ENCODE measurements around the gene L1CAM. TPM values are rescaled to one million over a fixed set of nuclear protein-coding genes. Genes with fewer than 3 reads are reported as not detected.
A peak's percentile ranks its signal among the peaks of the same experiment; 100 is the strongest.

L1CAM gene, protein sequence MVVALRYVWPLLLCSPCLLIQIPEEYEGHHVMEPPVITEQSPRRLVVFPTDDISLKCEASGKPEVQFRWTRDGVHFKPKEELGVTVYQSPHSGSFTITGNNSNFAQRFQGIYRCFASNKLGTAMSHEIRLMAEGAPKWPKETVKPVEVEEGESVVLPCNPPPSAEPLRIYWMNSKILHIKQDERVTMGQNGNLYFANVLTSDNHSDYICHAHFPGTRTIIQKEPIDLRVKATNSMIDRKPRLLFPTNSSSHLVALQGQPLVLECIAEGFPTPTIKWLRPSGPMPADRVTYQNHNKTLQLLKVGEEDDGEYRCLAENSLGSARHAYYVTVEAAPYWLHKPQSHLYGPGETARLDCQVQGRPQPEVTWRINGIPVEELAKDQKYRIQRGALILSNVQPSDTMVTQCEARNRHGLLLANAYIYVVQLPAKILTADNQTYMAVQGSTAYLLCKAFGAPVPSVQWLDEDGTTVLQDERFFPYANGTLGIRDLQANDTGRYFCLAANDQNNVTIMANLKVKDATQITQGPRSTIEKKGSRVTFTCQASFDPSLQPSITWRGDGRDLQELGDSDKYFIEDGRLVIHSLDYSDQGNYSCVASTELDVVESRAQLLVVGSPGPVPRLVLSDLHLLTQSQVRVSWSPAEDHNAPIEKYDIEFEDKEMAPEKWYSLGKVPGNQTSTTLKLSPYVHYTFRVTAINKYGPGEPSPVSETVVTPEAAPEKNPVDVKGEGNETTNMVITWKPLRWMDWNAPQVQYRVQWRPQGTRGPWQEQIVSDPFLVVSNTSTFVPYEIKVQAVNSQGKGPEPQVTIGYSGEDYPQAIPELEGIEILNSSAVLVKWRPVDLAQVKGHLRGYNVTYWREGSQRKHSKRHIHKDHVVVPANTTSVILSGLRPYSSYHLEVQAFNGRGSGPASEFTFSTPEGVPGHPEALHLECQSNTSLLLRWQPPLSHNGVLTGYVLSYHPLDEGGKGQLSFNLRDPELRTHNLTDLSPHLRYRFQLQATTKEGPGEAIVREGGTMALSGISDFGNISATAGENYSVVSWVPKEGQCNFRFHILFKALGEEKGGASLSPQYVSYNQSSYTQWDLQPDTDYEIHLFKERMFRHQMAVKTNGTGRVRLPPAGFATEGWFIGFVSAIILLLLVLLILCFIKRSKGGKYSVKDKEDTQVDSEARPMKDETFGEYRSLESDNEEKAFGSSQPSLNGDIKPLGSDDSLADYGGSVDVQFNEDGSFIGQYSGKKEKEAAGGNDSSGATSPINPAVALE
- 819 TPM for total RNA-seq (2021; ENCODE audit: unreplicated experiment)
- polyA plus RNA-seq (2012; ENCODE audit: insufficient read length), result 824 TPM
- Bru-seq, nascent RNA, result percentile 91 among the genes with signal in this experiment
- percentile 97 among the genes with signal in this experiment for BruChase-seq, experiment 1, labeled RNA remaining after a 2-hour chase
- percentile 98 among the genes with signal in this experiment for BruChase-seq, experiment 2, labeled RNA remaining after a 6-hour chase
- long read RNA-seq, full-length matches to known transcripts, result 91 of 729 reads
- long read RNA-seq, partial matches to known transcripts, result 470 of 729 reads
- long read RNA-seq, other reads (novel, unspliced or antisense), result 168 of 729 reads

DNA sequence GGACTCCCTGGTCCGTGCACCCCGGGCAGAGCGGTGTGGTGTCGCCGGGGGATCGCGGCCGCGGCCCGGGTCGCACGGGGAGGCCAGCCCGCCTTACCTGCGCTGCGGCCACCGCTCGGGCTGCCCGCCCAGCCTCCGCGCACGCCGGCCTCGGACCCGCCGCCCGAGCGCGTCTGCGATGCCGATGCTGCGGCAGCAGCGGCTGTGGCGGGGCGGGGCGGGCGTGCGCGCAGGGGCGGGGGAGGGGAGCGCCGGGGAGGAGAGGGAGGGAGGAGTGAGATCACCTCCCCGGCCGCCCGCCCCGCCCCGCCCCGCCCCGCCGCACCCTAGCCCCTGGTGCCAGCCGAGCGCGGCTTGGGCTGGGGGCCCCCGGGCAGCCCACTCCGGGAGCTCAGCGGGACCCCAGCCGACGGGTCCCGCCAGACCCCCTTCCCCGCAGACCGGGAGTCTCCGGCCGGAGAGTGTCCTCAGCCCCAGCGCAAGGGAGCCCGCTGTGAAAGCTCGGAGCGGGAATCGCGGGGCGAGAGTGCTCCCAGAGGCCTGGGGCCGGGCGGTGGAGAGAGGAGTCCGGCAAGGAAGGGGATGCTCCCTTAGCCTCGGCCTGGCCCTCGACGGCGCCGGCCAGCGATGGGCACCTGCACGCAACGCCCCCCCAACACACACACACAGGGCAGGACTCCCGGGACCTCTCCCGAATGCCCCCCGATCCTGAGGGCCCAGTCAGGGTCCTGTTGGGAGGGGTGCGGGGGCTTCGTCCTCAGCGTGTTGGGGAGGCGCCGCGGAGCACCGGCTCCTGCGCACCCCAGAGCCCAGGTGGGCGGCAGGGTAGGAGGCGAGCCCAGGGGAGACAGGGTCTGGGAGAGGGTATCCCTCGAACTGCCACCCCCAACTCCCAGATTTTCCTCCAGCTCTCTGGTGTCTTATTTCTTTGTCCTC is at the start of gene L1CAM:
Gene L1CAM, minus strand, starts transcription at position 206 of the 936 bp plus-strand sequence. CDS start 10,337 bp downstream, outside the sequence.
- no peak for DNase-seq (ENCODE audit: low read depth, low spot score)

DNA sequence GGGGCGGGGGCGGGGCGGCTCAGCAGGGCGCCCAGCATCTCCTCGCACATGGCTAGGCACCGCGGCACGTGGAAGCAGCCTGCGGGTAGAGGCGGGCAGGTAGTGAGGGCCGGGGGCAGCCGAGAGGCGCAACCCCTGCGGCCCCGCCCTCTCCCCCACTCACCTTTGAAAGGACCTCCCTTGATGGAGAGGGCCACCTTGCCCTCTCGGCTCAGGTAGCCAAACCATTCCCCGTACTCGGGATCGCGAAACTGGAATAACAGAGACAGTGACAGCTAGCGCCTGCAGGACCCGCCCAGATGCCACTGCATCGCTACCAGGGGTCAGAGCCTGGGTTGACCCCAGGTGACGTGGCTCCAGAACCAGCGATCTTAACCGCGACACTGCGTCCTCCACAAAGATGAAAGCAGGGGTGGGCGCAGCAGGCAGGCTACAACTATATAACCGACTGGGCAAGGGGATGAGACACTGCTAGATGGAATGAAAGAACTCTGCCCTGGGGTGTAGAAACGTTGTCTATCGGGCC is 49.4 kb upstream of the L1CAM start:
- no peak for DNase-seq (ENCODE audit: low read depth, low spot score)
- TF ChIP-seq SIN3A (IDR thresholded peaks at IDR 0.05; ENCODE audit: borderline replicate concordance, insufficient read depth, low read depth, low read length), result no peak
- TF ChIP-seq TCF7L2 (IDR thresholded peaks at IDR 0.05; ENCODE audit: low read depth, low read length), result no peak
- TF ChIP-seq, protein P1, sequence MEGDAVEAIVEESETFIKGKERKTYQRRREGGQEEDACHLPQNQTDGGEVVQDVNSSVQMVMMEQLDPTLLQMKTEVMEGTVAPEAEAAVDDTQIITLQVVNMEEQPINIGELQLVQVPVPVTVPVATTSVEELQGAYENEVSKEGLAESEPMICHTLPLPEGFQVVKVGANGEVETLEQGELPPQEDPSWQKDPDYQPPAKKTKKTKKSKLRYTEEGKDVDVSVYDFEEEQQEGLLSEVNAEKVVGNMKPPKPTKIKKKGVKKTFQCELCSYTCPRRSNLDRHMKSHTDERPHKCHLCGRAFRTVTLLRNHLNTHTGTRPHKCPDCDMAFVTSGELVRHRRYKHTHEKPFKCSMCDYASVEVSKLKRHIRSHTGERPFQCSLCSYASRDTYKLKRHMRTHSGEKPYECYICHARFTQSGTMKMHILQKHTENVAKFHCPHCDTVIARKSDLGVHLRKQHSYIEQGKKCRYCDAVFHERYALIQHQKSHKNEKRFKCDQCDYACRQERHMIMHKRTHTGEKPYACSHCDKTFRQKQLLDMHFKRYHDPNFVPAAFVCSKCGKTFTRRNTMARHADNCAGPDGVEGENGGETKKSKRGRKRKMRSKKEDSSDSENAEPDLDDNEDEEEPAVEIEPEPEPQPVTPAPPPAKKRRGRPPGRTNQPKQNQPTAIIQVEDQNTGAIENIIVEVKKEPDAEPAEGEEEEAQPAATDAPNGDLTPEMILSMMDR (IDR thresholded peaks at IDR 0.05), result no peak
- TF ChIP-seq, protein P2, sequence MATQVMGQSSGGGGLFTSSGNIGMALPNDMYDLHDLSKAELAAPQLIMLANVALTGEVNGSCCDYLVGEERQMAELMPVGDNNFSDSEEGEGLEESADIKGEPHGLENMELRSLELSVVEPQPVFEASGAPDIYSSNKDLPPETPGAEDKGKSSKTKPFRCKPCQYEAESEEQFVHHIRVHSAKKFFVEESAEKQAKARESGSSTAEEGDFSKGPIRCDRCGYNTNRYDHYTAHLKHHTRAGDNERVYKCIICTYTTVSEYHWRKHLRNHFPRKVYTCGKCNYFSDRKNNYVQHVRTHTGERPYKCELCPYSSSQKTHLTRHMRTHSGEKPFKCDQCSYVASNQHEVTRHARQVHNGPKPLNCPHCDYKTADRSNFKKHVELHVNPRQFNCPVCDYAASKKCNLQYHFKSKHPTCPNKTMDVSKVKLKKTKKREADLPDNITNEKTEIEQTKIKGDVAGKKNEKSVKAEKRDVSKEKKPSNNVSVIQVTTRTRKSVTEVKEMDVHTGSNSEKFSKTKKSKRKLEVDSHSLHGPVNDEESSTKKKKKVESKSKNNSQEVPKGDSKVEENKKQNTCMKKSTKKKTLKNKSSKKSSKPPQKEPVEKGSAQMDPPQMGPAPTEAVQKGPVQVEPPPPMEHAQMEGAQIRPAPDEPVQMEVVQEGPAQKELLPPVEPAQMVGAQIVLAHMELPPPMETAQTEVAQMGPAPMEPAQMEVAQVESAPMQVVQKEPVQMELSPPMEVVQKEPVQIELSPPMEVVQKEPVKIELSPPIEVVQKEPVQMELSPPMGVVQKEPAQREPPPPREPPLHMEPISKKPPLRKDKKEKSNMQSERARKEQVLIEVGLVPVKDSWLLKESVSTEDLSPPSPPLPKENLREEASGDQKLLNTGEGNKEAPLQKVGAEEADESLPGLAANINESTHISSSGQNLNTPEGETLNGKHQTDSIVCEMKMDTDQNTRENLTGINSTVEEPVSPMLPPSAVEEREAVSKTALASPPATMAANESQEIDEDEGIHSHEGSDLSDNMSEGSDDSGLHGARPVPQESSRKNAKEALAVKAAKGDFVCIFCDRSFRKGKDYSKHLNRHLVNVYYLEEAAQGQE (IDR thresholded peaks at IDR 0.05; ENCODE audit: insufficient read depth in 1 of 2, low read depth in 2 of 2, low read length in 1 of 2), result no peak
- no peak for TF ChIP-seq POLR2AphosphoS5 (IDR thresholded peaks at IDR 0.05; ENCODE audit: low read depth, low read length)
- CTCF ChIA-PET, result interaction anchor here (0.6 to 1.2 kb wide), 2 partner anchors 12 to 26 kb away, joined by 3 to 4 read pairs; no protein-coding TSS in a partner anchor
- Histone ChIP-seq H3K4me1 (ENCODE audit: control insufficient read depth, insufficient read depth, low read length) (peaks cover 13% of the 10 kb centered on the region), H3K36me3 (ENCODE audit: control insufficient read depth, insufficient read depth, low read length) (peaks cover 3% of the 10 kb centered on the region), H3K4me3 (ENCODE audit: low read depth in 2 of 2, low read length in 2 of 2) (peak overlapping the region; percentile 49 to 57), H3K27ac (ENCODE audit: low read length) (peak overlapping the region; percentile 66), H3K27me3 (ENCODE audit: control insufficient read depth, insufficient read depth, low read length) (no peaks in the 10 kb centered on the region), H3K9me3 (ENCODE audit: control insufficient read depth, insufficient read depth, low read depth, low read length) (no peaks in the 10 kb centered on the region)
- peak; percentile 56 for ATAC-seq
- POLR2A ChIA-PET, result interaction anchor here (0.6 kb wide), 1 partner anchor 31 kb away, joined by 3 read pairs; no protein-coding TSS in a partner anchor
- intact Hi-C loops (cut with micrococcal nuclease; ENCODE audit: unreplicated experiment), result no loop called here
- BruUV-seq (replicated peaks), result no TSS peak
- in situ Hi-C loops (cut with HindIII; ENCODE audit: low pct_unique_long_range_greater_than_20kb, low sequenced_read_pairs), result no loop called here

More for the DNA sequence above, at the start of gene L1CAM:
- H3K4me3 ChIP-seq (ENCODE audit: low read depth in 2 of 2, low read length in 2 of 2), result peak within 1 kb of the TSS; percentile 62 to 74
- H3K27ac ChIP-seq (ENCODE audit: low read length), result peak within 1 kb of the TSS; percentile 89
- H3K27me3 ChIP-seq (ENCODE audit: control insufficient read depth, insufficient read depth, low read length), result no peaks in the 10 kb centered on the region
- no peaks in the 10 kb centered on the region for H3K9me3 ChIP-seq (ENCODE audit: control insufficient read depth, insufficient read depth, low read depth, low read length)
- BruUV-seq (replicated peaks), result no TSS peak
- ChIA-PET POLR2A (interaction anchor here (0.7 kb wide), 1 partner anchor 424 kb away, joined by 7 read pairs; no protein-coding TSS in a partner anchor), CTCF (interaction anchor here (0.6 to 1.6 kb wide), 2 partner anchors 37 to 199 kb away, joined by 3 to 10 read pairs; partner anchors contain the start of gene SLC6A8)
- intact Hi-C loops (cut with micrococcal nuclease; ENCODE audit: unreplicated experiment), result loop anchor here (10.0 kb wide), 2 partner anchors 81 to 121 kb away; partner anchors contain the start of gene PLXNB3
- in situ Hi-C loops (cut with HindIII; ENCODE audit: low pct_unique_long_range_greater_than_20kb, low sequenced_read_pairs), result no loop called here
- H3K36me3 ChIP-seq (ENCODE audit: control insufficient read depth, insufficient read depth, low read length), result no peaks in the 10 kb centered on the region
- ATAC-seq, result peak; percentile 56
- TF ChIP-seq, protein P1 (IDR thresholded peaks at IDR 0.05), result no peak
- TF ChIP-seq TCF7L2 (IDR thresholded peaks at IDR 0.05; ENCODE audit: low read depth, low read length), result no peak
- TF ChIP-seq SIN3A (IDR thresholded peaks at IDR 0.05; ENCODE audit: borderline replicate concordance, insufficient read depth, low read depth, low read length), result 0 out of 2 replicates have a peak, but pooled peaks have one; percentile 37
- peak; percentile 20; the same call in 1 of the 2 replicates for TF ChIP-seq POLR2AphosphoS5 (IDR thresholded peaks at IDR 0.05; ENCODE audit: low read depth, low read length)
- peaks cover 57% of the 10 kb centered on the region for H3K4me1 ChIP-seq (ENCODE audit: control insufficient read depth, insufficient read depth, low read length)

Measured in Panc1 (cell line).